Cardiac muscle cell (in vitro differentiated cells and primary cell): ENCODE results near the gene TAS1R3. TPM values are rescaled to one million over a fixed set of nuclear protein-coding genes. Genes with fewer than 3 reads are reported as not detected.

Experiments used
- DNase-seq, 2 donors: peaks; one replicate each; pipeline versions ENCODE4 v3.0.0 to v3.0.0-alpha.2; 2010 to 2017; ENCODE audit warnings: low read depth in 1 of 2, low spot score in 1 of 2
- H3K27ac ChIP-seq: fragments of 200-600 bp; sonication (generic); 2 replicates; pipeline ENCODE4 v1.5.1; 2016
- H3K27me3 ChIP-seq: fragments of 200-600 bp; sonication (generic); 2 replicates; pipeline ENCODE4 v1.6.0; 2016; ENCODE audit warnings: control low read depth
- H3K36me3 ChIP-seq: fragments of 200-600 bp; sonication (generic); 2 replicates; pipeline ENCODE4 v1.5.1; 2016; ENCODE audit warnings: control low read depth
- H3K4me1 ChIP-seq: fragments of 200-600 bp; sonication (generic); 2 replicates; pipeline ENCODE4 v1.8.1; 2017; ENCODE audit warnings: low read depth, mild to moderate bottlenecking, mixed run types
- H3K4me3 ChIP-seq: fragments of 200-600 bp; sonication (generic); 2 replicates; pipeline ENCODE4 v1.5.1; 2016; ENCODE audit warnings: mild to moderate bottlenecking
- H3K9me3 ChIP-seq: fragments of 200-600 bp; sonication (generic); 2 replicates; pipeline ENCODE4 v1.5.1; 2017; ENCODE audit warnings: low read depth, mild to moderate bottlenecking, control low read depth
- CTCF ChIP-seq: IDR thresholded peaks from 2 replicates; pipeline ENCODE4 v1.5.1; 2012; ENCODE audit warnings: low read depth, mild to moderate bottlenecking, low read length
- polyA plus RNA-seq: library from polyadenylated mRNA; unstranded; fragments of >200 nt; fragmentation: Nextera tagmentation; extraction: Ambion mirVana; gene quantifications from 2 replicates; pipeline ENCODE4 v1.2.1, GENCODE V29; 2016
- total RNA-seq: library from RNA; depleted of rRNA; stranded (reverse); fragments of >200 nt; gene quantifications from 2 replicates; pipeline ENCODE4 v1.2.3, GENCODE V29; 2016

The TAS1R3 gene
- total and polyA plus RNA-seq, 2 experiments from 2014 or later = 0.32 to 1.1 TPM

- TF ChIP-seq CTCF = no peak
- H3K4me3 ChIP-seq = no peak overlapping the region
- peaks cover 8% of the 10 kb centered on the region for H3K36me3 ChIP-seq
- no peak for DNase-seq
- H3K9me3 ChIP-seq = no peaks in the 10 kb centered on the region
- H3K27me3 ChIP-seq = no peaks in the 10 kb centered on the region
- H3K27ac ChIP-seq = no peak overlapping the region
- peaks cover 9% of the 10 kb centered on the region for H3K4me1 ChIP-seq
Measured at GRCh38 chr1:1322952-1323351, 8.1 kb upstream of the TAS1R3 start.

- no peak overlapping the region for H3K27ac ChIP-seq
- peaks cover 9% of the 10 kb centered on the region for H3K4me1 ChIP-seq
- DNase-seq = no peak
- H3K27me3 ChIP-seq = no peaks in the 10 kb centered on the region
- TF ChIP-seq CTCF = no peak
- no peaks in the 10 kb centered on the region for H3K9me3 ChIP-seq
- H3K36me3 ChIP-seq = peaks cover 4% of the 10 kb centered on the region
- peak overlapping the region; percentile 98 for H3K4me3 ChIP-seq
Measured at GRCh38 chr1:1324084-1324523, 7.0 kb upstream of the TAS1R3 start.

- peak; percentile 93 to 95 for DNase-seq
- Histone ChIP-seq H3K4me3 (peak within 1 kb of the TSS; percentile 98), H3K27me3 (no peaks in the 10 kb centered on the region), H3K9me3 (no peaks in the 10 kb centered on the region), H3K36me3 (peaks cover 3% of the 10 kb centered on the region), H3K4me1 (peaks cover 9% of the 10 kb centered on the region), H3K27ac (peak within 1 kb of the TSS; percentile 69)
- no peak for TF ChIP-seq CTCF
Measured at GRCh38 chr1:1324524-1325287, 6.4 kb upstream of the TAS1R3 start, which contains the start of the genes CPTP and INTS11. TSS of gene CPTP (plus strand) at chr1:1324802. CDS start at chr1:1326911, 2,109 bp downstream. TSS of gene INTS11 (minus strand) at chr1:1324660. CDS start at chr1:1324608, 52 bp downstream.

GRCh38 chr1:1325288-1326074, 5.6 kb upstream of the TAS1R3 start:
- Histone ChIP-seq H3K27me3 (no peaks in the 10 kb centered on the region), H3K4me3 (peak overlapping the region; percentile 98), H3K4me1 (peaks cover 9% of the 10 kb centered on the region), H3K36me3 (peaks cover 3% of the 10 kb centered on the region), H3K27ac (peak overlapping the region; percentile 69), H3K9me3 (no peaks in the 10 kb centered on the region)
- no peak for TF ChIP-seq CTCF
- no peak for DNase-seq

- Histone ChIP-seq H3K9me3 (no peaks in the 10 kb centered on the region), H3K27ac (no peak overlapping the region), H3K4me1 (peaks cover 9% of the 10 kb centered on the region), H3K36me3 (peaks cover 3% of the 10 kb centered on the region), H3K27me3 (no peaks in the 10 kb centered on the region), H3K4me3 (no peak overlapping the region)
- no peak for TF ChIP-seq CTCF
- no peak for DNase-seq
Measured at GRCh38 chr1:1326075-1326605, 4.9 kb upstream of the TAS1R3 start.
